ENCODE data around the gene LRRC31.

Gene LRRC31

GRCh38 chr3:169809230-169809795 lies 60.4 kb downstream of the LRRC31 start:
- no peak for TF ChIP-seq CTCF (IDR thresholded peaks at IDR 0.05; ENCODE audit: unreplicated experiment in 3 of 3)
- Mint-ChIP-seq H3K4me3 (no peak overlapping the region), H3K4me1 (peaks cover 9% of the 10 kb centered on the region), H3K27me3 (ENCODE audit: low read depth) (no peaks in the 10 kb centered on the region), H3K27ac (no peak overlapping the region), H3K9me3 (peaks cover 5% of the 10 kb centered on the region), H3K36me3 (ENCODE audit: low read depth) (no peaks in the 10 kb centered on the region)

GRCh38 chr3:169804681-169805080 lies 65.1 kb downstream of the LRRC31 start:
- H3K27ac Mint-ChIP-seq = no peak overlapping the region
- no peaks in the 10 kb centered on the region for H3K27me3 Mint-ChIP-seq (ENCODE audit: low read depth)
- H3K36me3 Mint-ChIP-seq (ENCODE audit: low read depth) = peaks cover 8% of the 10 kb centered on the region
- H3K4me3 Mint-ChIP-seq = no peak overlapping the region
- no peaks in the 10 kb centered on the region for H3K4me1 Mint-ChIP-seq
- no peaks in the 10 kb centered on the region for H3K9me3 Mint-ChIP-seq
- TF ChIP-seq CTCF (IDR thresholded peaks at IDR 0.05; ENCODE audit: unreplicated experiment in 3 of 3) = no peak

GRCh38 chr3:169792359-169792758 lies 77.4 kb downstream of the LRRC31 start:
- no peaks in the 10 kb centered on the region for H3K27me3 Mint-ChIP-seq (ENCODE audit: low read depth)
- H3K9me3 Mint-ChIP-seq = no peaks in the 10 kb centered on the region
- no peaks in the 10 kb centered on the region for H3K4me1 Mint-ChIP-seq
- no peak for TF ChIP-seq CTCF (IDR thresholded peaks at IDR 0.05; ENCODE audit: unreplicated experiment in 3 of 3)
- H3K36me3 Mint-ChIP-seq (ENCODE audit: low read depth) = peaks cover 16% of the 10 kb centered on the region
- no peak overlapping the region for H3K4me3 Mint-ChIP-seq
- H3K27ac Mint-ChIP-seq = peak overlapping the region in 1 of 3 experiments; percentile 7

GRCh38 chr3:169790687-169791429 lies 78.9 kb downstream of the LRRC31 start:
- H3K27ac Mint-ChIP-seq = no peak overlapping the region
- no peaks in the 10 kb centered on the region for H3K9me3 Mint-ChIP-seq
- no peak for TF ChIP-seq CTCF (IDR thresholded peaks at IDR 0.05; ENCODE audit: unreplicated experiment in 3 of 3)
- no peaks in the 10 kb centered on the region for H3K27me3 Mint-ChIP-seq (ENCODE audit: low read depth)
- peaks cover 28% of the 10 kb centered on the region for H3K36me3 Mint-ChIP-seq (ENCODE audit: low read depth)
- no peaks in the 10 kb centered on the region for H3K4me1 Mint-ChIP-seq
- no peak overlapping the region for H3K4me3 Mint-ChIP-seq

GRCh38 chr3:169790219-169790618 lies 79.5 kb downstream of the LRRC31 start:
- no peaks in the 10 kb centered on the region for H3K27me3 Mint-ChIP-seq (ENCODE audit: low read depth)
- H3K27ac Mint-ChIP-seq = no peak overlapping the region
- no peaks in the 10 kb centered on the region for H3K4me1 Mint-ChIP-seq
- no peak for TF ChIP-seq CTCF (IDR thresholded peaks at IDR 0.05; ENCODE audit: unreplicated experiment in 3 of 3)
- H3K9me3 Mint-ChIP-seq = no peaks in the 10 kb centered on the region
- H3K4me3 Mint-ChIP-seq = no peak overlapping the region
- peaks cover 34% of the 10 kb centered on the region for H3K36me3 Mint-ChIP-seq (ENCODE audit: low read depth)
